GM23338 (cell line): ENCODE data around the gene PPP2R5C. TPM values are rescaled to one million over a fixed set of nuclear protein-coding genes. Genes with fewer than 3 reads are reported as not detected.

ENCODE experiments used
- ATAC-seq: fragments of 200-7000 bp; cut with Tn5 transposase; 3 replicates; pipeline ENCODE4 v1.9.1; 2020
- DNase-seq: peaks from one replicate; pipeline ENCODE4 v3.0.0-alpha.2; 2015; ENCODE audit warnings: low spot score
- H2AFZ ChIP-seq: fragments of 200-600 bp; sonication (generic); 2 replicates; pipeline ENCODE4 v1.8.0; 2016; ENCODE audit warnings: antibody characterized with exemption, mild to moderate bottlenecking, moderate library complexity
- H3F3A ChIP-seq: fragments of 200-600 bp; sonication (generic); replicated peaks from 2 replicates; pipeline ENCODE4 v1.8.0; 2017; ENCODE audit warnings: antibody characterized with exemption, mixed run types, low read depth
- H3K27ac ChIP-seq: fragments of 200-600 bp; sonication (generic); 2 replicates; pipeline ENCODE4 v1.6.1; 2016; ENCODE audit warnings: low read depth
- H3K27me3 ChIP-seq: fragments of 200-600 bp; sonication (generic); 2 replicates; pipeline ENCODE4 v1.8.0; 2016; ENCODE audit warnings: mild to moderate bottlenecking, mixed run types, moderate library complexity; ENCODE audit not compliant: insufficient read depth
- H3K36me3 ChIP-seq: fragments of 200-600 bp; sonication (generic); 2 replicates; pipeline ENCODE4 v1.8.0; 2016; ENCODE audit warnings: mild to moderate bottlenecking; ENCODE audit not compliant: insufficient read depth
- H3K4me1 ChIP-seq: fragments of 200-600 bp; sonication (generic); 2 replicates; pipeline ENCODE4 v1.8.0; 2016; ENCODE audit warnings: mild to moderate bottlenecking, moderate library complexity; ENCODE audit not compliant: insufficient read depth
- H3K4me2 ChIP-seq: fragments of 200-600 bp; sonication (generic); 2 replicates; pipeline ENCODE4 v1.7.1; 2017; ENCODE audit warnings: mixed run types
- H3K4me3 ChIP-seq: fragments of 200-600 bp; sonication (generic); 2 replicates; pipeline ENCODE4 v1.6.1; 2016; ENCODE audit warnings: mixed run types
- H3K79me2 ChIP-seq: fragments of 200-600 bp; sonication (generic); replicated peaks from 2 replicates; pipeline ENCODE4 v1.8.0; 2017; ENCODE audit warnings: mild to moderate bottlenecking; ENCODE audit not compliant: insufficient read depth
- H3K9me2 ChIP-seq: fragments of 200-600 bp; sonication (generic); 2 replicates; pipeline ENCODE4 v1.8.0; 2017; ENCODE audit not compliant: insufficient read depth
- H4K20me1 ChIP-seq: fragments of 200-600 bp; sonication (generic); replicated peaks from 2 replicates; pipeline ENCODE4 v1.8.0; 2017; ENCODE audit warnings: mild to moderate bottlenecking; ENCODE audit not compliant: insufficient read depth
- H3K27ac Mint-ChIP-seq: 2 replicates; pipeline ENCODE4 v1.8.0; 2020; ENCODE audit warnings: inconsistent platforms, mild to moderate bottlenecking, moderate library complexity, mixed read lengths
- H3K27me3 Mint-ChIP-seq: 3 replicates; pipeline ENCODE4 v1.8.0; 2022; ENCODE audit warnings: low read depth, mild to moderate bottlenecking, moderate library complexity, mixed read lengths, inconsistent platforms; ENCODE audit not compliant: insufficient read depth, poor library complexity
- H3K36me3 Mint-ChIP-seq: 3 replicates; pipeline ENCODE4 v1.8.0; 2021; ENCODE audit warnings: low read depth, mild to moderate bottlenecking, inconsistent platforms, moderate library complexity, mixed read lengths
- H3K4me1 Mint-ChIP-seq: 3 replicates; pipeline ENCODE4 v1.8.0; 2020; ENCODE audit warnings: mild to moderate bottlenecking, inconsistent platforms, mixed read lengths
- H3K4me3 Mint-ChIP-seq: 3 replicates; pipeline ENCODE4 v1.8.0; 2021; ENCODE audit warnings: moderate library complexity, mild to moderate bottlenecking, inconsistent platforms, mixed read lengths
- H3K9me3 Mint-ChIP-seq: 3 replicates; pipeline ENCODE4 v1.8.0; 2020; ENCODE audit warnings: moderate library complexity, mild to moderate bottlenecking, inconsistent platforms, mixed read lengths
- CREB1 ChIP-seq: fragments of 250-450 bp; sonication (Bioruptor Pico); IDR thresholded peaks from 2 replicates; pipeline ENCODE4 v1.5.0; 2020; ENCODE audit warnings: low read depth, mild to moderate bottlenecking, moderate library complexity
- EZH2phosphoT487 ChIP-seq: fragments of 200-600 bp; sonication (generic); IDR thresholded peaks from one replicate; pipeline ENCODE4 v1.8.1; 2018; ENCODE audit warnings: antibody characterized with exemption; ENCODE audit not compliant: unreplicated experiment
- POLR2AphosphoS5 ChIP-seq: IDR thresholded peaks from 2 replicates; pipeline ENCODE4 v1.6.1; 2016; ENCODE audit warnings: antibody characterized with exemption, low read depth
- STAT1 ChIP-seq: IDR thresholded peaks from one replicate; pipeline ENCODE4 v1.6.1; 2016; ENCODE audit warnings: antibody characterized with exemption; ENCODE audit not compliant: unreplicated experiment
- ZNF114 ChIP-seq: fragments of 250-450 bp; sonication (Bioruptor Pico); IDR thresholded peaks from 2 replicates; pipeline ENCODE4 v1.5.0; 2020; ENCODE audit warnings: mild to moderate bottlenecking, moderate library complexity
- polyA plus RNA-seq: library from polyadenylated mRNA; unstranded; fragments of >200 nt; fragmentation: Nextera tagmentation; extraction: Ambion mirVana; gene quantifications from 2 replicates; pipeline ENCODE4 v1.2.1, GENCODE V29; 2016
- total RNA-seq: library from RNA; depleted of rRNA; stranded (reverse); fragments of >200 nt; shearing (Covaris generic); gene quantifications from 2 replicates; pipeline ENCODE4 v1.2.3, GENCODE V29; 2014
- TF ChIP-seq, protein P1 (sequence below): fragments of 250-450 bp; sonication (Bioruptor Pico); IDR thresholded peaks from 2 replicates; pipeline ENCODE4 v1.5.0; 2020; ENCODE audit warnings: mild to moderate bottlenecking, moderate library complexity
- TF ChIP-seq, protein P2 (sequence below), 2 experiments: fragments of 200-600 bp in 1 of 2; sonication (generic) in 1 of 2; conservative IDR thresholded peaks; 2 replicates each; pipeline versions ENCODE4 v1.5.1 to v1.6.1; 2016 to 2017; ENCODE audit warnings: antibody characterized with exemption in 2 of 2, low read depth in 2 of 2, mild to moderate bottlenecking in 2 of 2, moderate library complexity in 1 of 2
- TF ChIP-seq, protein P3 (sequence below): IDR thresholded peaks from one replicate; pipeline ENCODE4 v1.6.1; 2018; ENCODE audit warnings: antibody characterized with exemption; ENCODE audit not compliant: unreplicated experiment

Gene PPP2R5C
- total and polyA plus RNA-seq, 2 experiments from 2014 or later = 75.4 to 79.7 TPM

GRCh38 chr14:101817501-101818001 lies 56.0 kb downstream of the PPP2R5C start:
- H3K27me3 ChIP-seq = no peaks in the 10 kb centered on the region
- peaks cover 2% of the 10 kb centered on the region; the same call in 1 of the 3 replicates for H3K4me1 Mint-ChIP-seq
- H2AFZ ChIP-seq = no peak overlapping the region
- no peak overlapping the region for H3K27ac ChIP-seq
- no peaks in the 10 kb centered on the region for H3F3A ChIP-seq
- H3K36me3 Mint-ChIP-seq = no peaks in the 10 kb centered on the region
- TF ChIP-seq EZH2phosphoT487 = no peak
- no peaks in the 10 kb centered on the region for H3K4me1 ChIP-seq
- ATAC-seq = no peak
- no peaks in the 10 kb centered on the region for H3K9me3 Mint-ChIP-seq
- no peak overlapping the region for H3K4me3 ChIP-seq
- peaks cover 3% of the 10 kb centered on the region; the same call in 1 of the 2 replicates for H3K36me3 ChIP-seq
- H3K27me3 Mint-ChIP-seq = no peaks in the 10 kb centered on the region
- peaks cover 88% of the 10 kb centered on the region for H3K79me2 ChIP-seq
- DNase-seq = no peak
- H3K9me2 ChIP-seq = no peaks in the 10 kb centered on the region
- H4K20me1 ChIP-seq = peaks cover 38% of the 10 kb centered on the region
- H3K4me2 ChIP-seq = no peak overlapping the region
- H3K4me3 Mint-ChIP-seq = no peak overlapping the region
- H3K27ac Mint-ChIP-seq = no peak overlapping the region

DNA sequence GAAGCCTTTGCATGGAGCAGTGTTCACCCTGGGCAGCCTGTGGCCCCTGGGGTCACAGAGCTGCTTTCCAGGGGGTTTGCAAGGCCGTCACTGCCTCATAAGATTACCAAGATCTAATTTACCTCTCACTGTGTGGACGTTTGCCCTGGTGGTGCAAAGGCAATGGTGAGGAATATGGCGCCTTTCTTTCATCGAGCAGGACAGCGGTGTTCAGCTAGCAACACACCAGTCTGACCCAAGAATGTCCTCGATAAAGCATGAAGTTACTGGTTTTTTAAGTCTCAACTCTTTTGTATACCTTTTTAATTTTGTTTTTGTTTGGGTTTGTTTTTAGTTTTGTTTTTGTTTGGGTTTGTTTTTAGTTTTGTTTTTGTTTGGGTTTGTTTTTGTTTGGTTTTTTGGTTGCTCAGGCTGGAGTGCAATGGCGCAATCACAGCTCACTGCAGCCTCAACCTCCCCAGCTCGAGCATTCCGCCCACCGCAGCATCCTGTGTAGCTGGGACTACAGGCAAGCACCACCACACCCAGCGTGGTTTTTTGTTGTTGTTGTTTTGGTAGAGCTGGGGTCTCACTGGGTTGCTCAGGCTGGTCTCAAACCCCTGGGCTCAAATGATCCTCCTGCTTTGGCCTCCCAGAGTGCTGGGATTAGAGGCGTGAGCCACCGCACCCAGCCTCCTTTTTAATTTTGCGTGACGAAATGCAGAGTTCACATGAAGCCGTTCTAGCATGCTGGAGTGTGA lies 57.9 kb downstream of the PPP2R5C start:
- Histone ChIP-seq H4K20me1 (peaks cover 49% of the 10 kb centered on the region), H3K27me3 (no peaks in the 10 kb centered on the region), H3K36me3 (peaks cover 3% of the 10 kb centered on the region; the same call in 1 of the 2 replicates), H3K4me1 (no peaks in the 10 kb centered on the region), H3K4me2 (no peak overlapping the region), H3K9me2 (no peaks in the 10 kb centered on the region), H3F3A (no peaks in the 10 kb centered on the region), H3K79me2 (peaks cover 83% of the 10 kb centered on the region), H3K27ac (no peak overlapping the region), H3K4me3 (no peak overlapping the region), H2AFZ (no peak overlapping the region)
- DNase-seq = no peak
- no peaks in the 10 kb centered on the region for H3K27me3 Mint-ChIP-seq
- peaks cover 2% of the 10 kb centered on the region; the same call in 1 of the 3 replicates for H3K4me1 Mint-ChIP-seq
- no peaks in the 10 kb centered on the region for H3K9me3 Mint-ChIP-seq
- ATAC-seq = no peak
- no peak overlapping the region for H3K4me3 Mint-ChIP-seq
- no peaks in the 10 kb centered on the region for H3K36me3 Mint-ChIP-seq
- TF ChIP-seq POLR2AphosphoS5 (no peak), CREB1 (CRISPR knock-in tag) (no peak), EZH2phosphoT487 (no peak), ZNF114 (no peak), STAT1 (no peak)
- TF ChIP-seq, protein P1, sequence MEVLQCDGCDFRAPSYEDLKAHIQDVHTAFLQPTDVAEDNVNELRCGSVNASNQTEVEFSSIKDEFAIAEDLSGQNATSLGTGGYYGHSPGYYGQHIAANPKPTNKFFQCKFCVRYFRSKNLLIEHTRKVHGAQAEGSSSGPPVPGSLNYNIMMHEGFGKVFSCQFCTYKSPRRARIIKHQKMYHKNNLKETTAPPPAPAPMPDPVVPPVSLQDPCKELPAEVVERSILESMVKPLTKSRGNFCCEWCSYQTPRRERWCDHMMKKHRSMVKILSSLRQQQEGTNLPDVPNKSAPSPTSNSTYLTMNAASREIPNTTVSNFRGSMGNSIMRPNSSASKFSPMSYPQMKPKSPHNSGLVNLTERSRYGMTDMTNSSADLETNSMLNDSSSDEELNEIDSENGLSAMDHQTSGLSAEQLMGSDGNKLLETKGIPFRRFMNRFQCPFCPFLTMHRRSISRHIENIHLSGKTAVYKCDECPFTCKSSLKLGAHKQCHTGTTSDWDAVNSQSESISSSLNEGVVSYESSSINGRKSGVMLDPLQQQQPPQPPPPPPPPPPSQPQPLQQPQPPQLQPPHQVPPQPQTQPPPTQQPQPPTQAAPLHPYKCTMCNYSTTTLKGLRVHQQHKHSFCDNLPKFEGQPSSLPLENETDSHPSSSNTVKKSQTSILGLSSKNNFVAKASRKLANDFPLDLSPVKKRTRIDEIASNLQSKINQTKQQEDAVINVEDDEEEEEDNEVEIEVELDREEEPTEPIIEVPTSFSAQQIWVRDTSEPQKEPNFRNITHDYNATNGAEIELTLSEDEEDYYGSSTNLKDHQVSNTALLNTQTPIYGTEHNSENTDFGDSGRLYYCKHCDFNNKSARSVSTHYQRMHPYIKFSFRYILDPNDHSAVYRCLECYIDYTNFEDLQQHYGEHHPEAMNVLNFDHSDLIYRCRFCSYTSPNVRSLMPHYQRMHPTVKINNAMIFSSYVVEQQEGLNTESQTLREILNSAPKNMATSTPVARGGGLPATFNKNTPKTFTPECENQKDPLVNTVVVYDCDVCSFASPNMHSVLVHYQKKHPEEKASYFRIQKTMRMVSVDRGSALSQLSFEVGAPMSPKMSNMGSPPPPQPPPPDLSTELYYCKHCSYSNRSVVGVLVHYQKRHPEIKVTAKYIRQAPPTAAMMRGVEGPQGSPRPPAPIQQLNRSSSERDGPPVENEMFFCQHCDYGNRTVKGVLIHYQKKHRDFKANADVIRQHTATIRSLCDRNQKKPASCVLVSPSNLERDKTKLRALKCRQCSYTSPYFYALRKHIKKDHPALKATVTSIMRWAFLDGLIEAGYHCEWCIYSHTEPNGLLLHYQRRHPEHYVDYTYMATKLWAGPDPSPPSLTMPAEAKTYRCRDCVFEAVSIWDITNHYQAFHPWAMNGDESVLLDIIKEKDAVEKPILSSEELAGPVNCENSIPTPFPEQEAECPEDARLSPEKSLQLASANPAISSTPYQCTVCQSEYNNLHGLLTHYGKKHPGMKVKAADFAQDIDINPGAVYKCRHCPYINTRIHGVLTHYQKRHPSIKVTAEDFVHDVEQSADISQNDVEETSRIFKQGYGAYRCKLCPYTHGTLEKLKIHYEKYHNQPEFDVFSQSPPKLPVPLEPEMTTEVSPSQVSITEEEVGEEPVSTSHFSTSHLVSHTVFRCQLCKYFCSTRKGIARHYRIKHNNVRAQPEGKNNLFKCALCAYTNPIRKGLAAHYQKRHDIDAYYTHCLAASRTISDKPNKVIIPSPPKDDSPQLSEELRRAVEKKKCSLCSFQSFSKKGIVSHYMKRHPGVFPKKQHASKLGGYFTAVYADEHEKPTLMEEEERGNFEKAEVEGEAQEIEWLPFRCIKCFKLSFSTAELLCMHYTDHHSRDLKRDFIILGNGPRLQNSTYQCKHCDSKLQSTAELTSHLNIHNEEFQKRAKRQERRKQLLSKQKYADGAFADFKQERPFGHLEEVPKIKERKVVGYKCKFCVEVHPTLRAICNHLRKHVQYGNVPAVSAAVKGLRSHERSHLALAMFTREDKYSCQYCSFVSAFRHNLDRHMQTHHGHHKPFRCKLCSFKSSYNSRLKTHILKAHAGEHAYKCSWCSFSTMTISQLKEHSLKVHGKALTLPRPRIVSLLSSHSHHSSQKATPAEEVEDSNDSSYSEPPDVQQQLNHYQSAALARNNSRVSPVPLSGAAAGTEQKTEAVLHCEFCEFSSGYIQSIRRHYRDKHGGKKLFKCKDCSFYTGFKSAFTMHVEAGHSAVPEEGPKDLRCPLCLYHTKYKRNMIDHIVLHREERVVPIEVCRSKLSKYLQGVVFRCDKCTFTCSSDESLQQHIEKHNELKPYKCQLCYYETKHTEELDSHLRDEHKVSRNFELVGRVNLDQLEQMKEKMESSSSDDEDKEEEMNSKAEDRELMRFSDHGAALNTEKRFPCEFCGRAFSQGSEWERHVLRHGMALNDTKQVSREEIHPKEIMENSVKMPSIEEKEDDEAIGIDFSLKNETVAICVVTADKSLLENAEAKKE (CRISPR knock-in tag) = no peak
- TF ChIP-seq, protein P2, sequence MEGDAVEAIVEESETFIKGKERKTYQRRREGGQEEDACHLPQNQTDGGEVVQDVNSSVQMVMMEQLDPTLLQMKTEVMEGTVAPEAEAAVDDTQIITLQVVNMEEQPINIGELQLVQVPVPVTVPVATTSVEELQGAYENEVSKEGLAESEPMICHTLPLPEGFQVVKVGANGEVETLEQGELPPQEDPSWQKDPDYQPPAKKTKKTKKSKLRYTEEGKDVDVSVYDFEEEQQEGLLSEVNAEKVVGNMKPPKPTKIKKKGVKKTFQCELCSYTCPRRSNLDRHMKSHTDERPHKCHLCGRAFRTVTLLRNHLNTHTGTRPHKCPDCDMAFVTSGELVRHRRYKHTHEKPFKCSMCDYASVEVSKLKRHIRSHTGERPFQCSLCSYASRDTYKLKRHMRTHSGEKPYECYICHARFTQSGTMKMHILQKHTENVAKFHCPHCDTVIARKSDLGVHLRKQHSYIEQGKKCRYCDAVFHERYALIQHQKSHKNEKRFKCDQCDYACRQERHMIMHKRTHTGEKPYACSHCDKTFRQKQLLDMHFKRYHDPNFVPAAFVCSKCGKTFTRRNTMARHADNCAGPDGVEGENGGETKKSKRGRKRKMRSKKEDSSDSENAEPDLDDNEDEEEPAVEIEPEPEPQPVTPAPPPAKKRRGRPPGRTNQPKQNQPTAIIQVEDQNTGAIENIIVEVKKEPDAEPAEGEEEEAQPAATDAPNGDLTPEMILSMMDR (conservative IDR thresholded peaks at IDR 0.05; ENCODE audit: low read depth in 2 of 2) = no peak
- TF ChIP-seq, protein P3, sequence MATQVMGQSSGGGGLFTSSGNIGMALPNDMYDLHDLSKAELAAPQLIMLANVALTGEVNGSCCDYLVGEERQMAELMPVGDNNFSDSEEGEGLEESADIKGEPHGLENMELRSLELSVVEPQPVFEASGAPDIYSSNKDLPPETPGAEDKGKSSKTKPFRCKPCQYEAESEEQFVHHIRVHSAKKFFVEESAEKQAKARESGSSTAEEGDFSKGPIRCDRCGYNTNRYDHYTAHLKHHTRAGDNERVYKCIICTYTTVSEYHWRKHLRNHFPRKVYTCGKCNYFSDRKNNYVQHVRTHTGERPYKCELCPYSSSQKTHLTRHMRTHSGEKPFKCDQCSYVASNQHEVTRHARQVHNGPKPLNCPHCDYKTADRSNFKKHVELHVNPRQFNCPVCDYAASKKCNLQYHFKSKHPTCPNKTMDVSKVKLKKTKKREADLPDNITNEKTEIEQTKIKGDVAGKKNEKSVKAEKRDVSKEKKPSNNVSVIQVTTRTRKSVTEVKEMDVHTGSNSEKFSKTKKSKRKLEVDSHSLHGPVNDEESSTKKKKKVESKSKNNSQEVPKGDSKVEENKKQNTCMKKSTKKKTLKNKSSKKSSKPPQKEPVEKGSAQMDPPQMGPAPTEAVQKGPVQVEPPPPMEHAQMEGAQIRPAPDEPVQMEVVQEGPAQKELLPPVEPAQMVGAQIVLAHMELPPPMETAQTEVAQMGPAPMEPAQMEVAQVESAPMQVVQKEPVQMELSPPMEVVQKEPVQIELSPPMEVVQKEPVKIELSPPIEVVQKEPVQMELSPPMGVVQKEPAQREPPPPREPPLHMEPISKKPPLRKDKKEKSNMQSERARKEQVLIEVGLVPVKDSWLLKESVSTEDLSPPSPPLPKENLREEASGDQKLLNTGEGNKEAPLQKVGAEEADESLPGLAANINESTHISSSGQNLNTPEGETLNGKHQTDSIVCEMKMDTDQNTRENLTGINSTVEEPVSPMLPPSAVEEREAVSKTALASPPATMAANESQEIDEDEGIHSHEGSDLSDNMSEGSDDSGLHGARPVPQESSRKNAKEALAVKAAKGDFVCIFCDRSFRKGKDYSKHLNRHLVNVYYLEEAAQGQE = no peak
- no peak overlapping the region for H3K27ac Mint-ChIP-seq
